Hematopoietic multipotent progenitor cell treated with erythropoietin and hydrocortisone succinate and interleukin-3 and kit ligand, for 6 days (in vitro differentiated cells): ENCODE results near the gene TENT5C.
A peak's percentile ranks its signal among the peaks of the same experiment; 100 is the strongest.

Source experiments
- DNase-seq: peaks from one replicate; pipeline ENCODE4 v3.0.0-alpha.2; 2015

Gene TENT5C

GRCh38 chr1:117638759-117639158 lies 32.9 kb downstream of the TENT5C start:
- peak; percentile 28 for DNase-seq

- no peak for DNase-seq
Observed at GRCh38 chr1:117639741-117640140, 33.9 kb downstream of the TENT5C start.

GRCh38 chr1:117641536-117641935 lies 35.7 kb downstream of the TENT5C start:
- no peak for DNase-seq

- DNase-seq, result no peak
Observed at GRCh38 chr1:117642963-117643362, 37.1 kb downstream of the TENT5C start.

- DNase-seq, result no peak
Observed at GRCh38 chr1:117643601-117644000, 37.8 kb downstream of the TENT5C start.

GRCh38 chr1:117644696-117645311 lies 39.0 kb downstream of the TENT5C start:
- DNase-seq, result peak; percentile 93

- no peak for DNase-seq
Observed at GRCh38 chr1:117645343-117645742, 39.5 kb downstream of the TENT5C start.

GRCh38 chr1:117646007-117646811 lies 40.4 kb downstream of the TENT5C start:
- peak; percentile 48 for DNase-seq

- DNase-seq, result no peak
Observed at GRCh38 chr1:117646956-117647355, 41.1 kb downstream of the TENT5C start.

GRCh38 chr1:117648015-117648414 lies 42.2 kb downstream of the TENT5C start:
- DNase-seq, result no peak

GRCh38 chr1:117650840-117651568 lies 45.2 kb downstream of the TENT5C start:
- DNase-seq, result no peak

GRCh38 chr1:117651616-117652015 lies 45.8 kb downstream of the TENT5C start:
- no peak for DNase-seq

GRCh38 chr1:117652421-117652820 lies 46.6 kb downstream of the TENT5C start:
- DNase-seq, result no peak

- DNase-seq, result no peak
Observed at GRCh38 chr1:117653195-117653594, 47.3 kb downstream of the TENT5C start.

GRCh38 chr1:117653732-117654492 lies 48.1 kb downstream of the TENT5C start:
- DNase-seq, result peak; percentile 44

GRCh38 chr1:117654493-117655219 lies 48.8 kb downstream of the TENT5C start:
- DNase-seq, result peak; percentile 38

GRCh38 chr1:117655220-117655577 lies 49.4 kb downstream of the TENT5C start:
- peak; percentile 93 for DNase-seq

- DNase-seq, result peak; percentile 45
Observed at GRCh38 chr1:117656202-117656641, 50.4 kb downstream of the TENT5C start.

GRCh38 chr1:117657031-117657430 lies 51.2 kb downstream of the TENT5C start:
- peak; percentile 36 for DNase-seq

GRCh38 chr1:117657949-117658660 lies 52.3 kb downstream of the TENT5C start:
- no peak for DNase-seq

- no peak for DNase-seq
Observed at GRCh38 chr1:117658676-117659075, 52.8 kb downstream of the TENT5C start.
